Ovary (tissue), 9 donors: Measurements from ENCODE around the gene GAS6. TPM values are rescaled to one million over a fixed set of nuclear protein-coding genes. Genes with fewer than 3 reads are reported as not detected.
A peak's percentile ranks its signal among the peaks of the same experiment; 100 is the strongest.
"Not testable (repeated sequence)": the region's sequence is repeated elsewhere in the genome, so short reads cannot be mapped to it uniquely, and the experiment has no call there.

ENCODE experiments used
- DNase-seq, 5 donors: peaks; one replicate each; pipeline ENCODE4 v3.0.0-alpha.2; 2019 to 2020
- H3K27ac ChIP-seq, 2 donors: fragments of 200-600 bp; one replicate each; pipeline versions ENCODE4 v1.5.1 to v1.8.0; 2019 to 2022
- H3K27me3 ChIP-seq: fragments of 200-600 bp; one replicate; pipeline ENCODE4 v1.8.0; 2022
- H3K36me3 ChIP-seq: fragments of 200-600 bp; sonication (generic); one replicate; pipeline ENCODE4 v1.5.1; 2019
- H3K4me1 ChIP-seq: one replicate; pipeline ENCODE4 v1.8.1; 2013; ENCODE audit warnings: mild to moderate bottlenecking, moderate library complexity; ENCODE audit not compliant: insufficient read depth
- H3K4me3 ChIP-seq: fragments of 200-600 bp; sonication (generic); one replicate; pipeline ENCODE4 v1.5.1; 2017
- H3K9me3 ChIP-seq, 2 donors: fragments of 200-600 bp in 1 of 2; sonication (generic) in 1 of 2; one replicate each; pipeline versions ENCODE4 v1.5.1 to v1.8.1; 2013 to 2019; ENCODE audit warnings: mild to moderate bottlenecking in 1 of 2, moderate library complexity in 1 of 2
- EP300 ChIP-seq: sonication (generic); formaldehyde crosslinking; IDR thresholded peaks from one replicate; pipeline ENCODE4 v1.6.1; 2017; ENCODE audit warnings: antibody characterized with exemption
- POLR2A ChIP-seq: fragments of 450-650 bp; IDR thresholded peaks from one replicate; pipeline ENCODE4 v1.6.1; 2017; ENCODE audit warnings: antibody characterized with exemption, mild to moderate bottlenecking, moderate library complexity
- WGBS, 3 donors: extraction: QIAGEN DNeasy Blood & Tissue Kit in 1 of 3; methylation state at CpG; one replicate each; pipeline versions ENCODE4 v1.1.5 to v1.1.7; 2013 to 2017; 5-methylcytosine and 5-hydroxymethylcytosine counted together
- intact Hi-C, 4 donors: fragments of 100-400 bp; cut with DNase I; formaldehyde crosslinking; loops; one replicate each; pipeline versions ENCODE4 v1.11.0 to v1.15.1; 2022 to 2023
- polyA plus RNA-seq, 2 donors: library from polyadenylated mRNA; stranded (reverse); fragments of 200-250 nt in 1 of 2; fragments of 350-450 nt in 1 of 2; fragmentation: Illumina TruSeq in 1 of 2; extraction: RNeasy Lipid Tissue Mini Kit (QIAGEN cat#74804) in 1 of 2; gene quantifications; one replicate each; pipeline ENCODE4 v1.2.3, GENCODE V29; 2013 to 2014
- total RNA-seq, 7 donors: library from RNA; depleted of rRNA in 2 of 7; stranded (reverse); fragments of >200 nt in 2 of 7; fragmentation: NEBNext Ultra II Directional in 3 of 7; extraction: Animal tissue kit (Norgen Biotek cat#: 25700) in 3 of 7; gene quantifications; one replicate each; pipeline versions ENCODE4 v1.1.0 to v1.2.4, GENCODE V29; 2016 to 2023
- TF ChIP-seq, protein P1 (sequence below), 3 donors: fragments of 450-650 bp in 2 of 3; fragments of 200-600 bp in 1 of 3; IDR thresholded peaks; one replicate each; pipeline versions ENCODE4 v1.5.1 to v1.8.0; 2016 to 2022; ENCODE audit warnings: antibody characterized with exemption in 3 of 3, mild to moderate bottlenecking in 1 of 3
- donor health status: DM: no; HTN: no; CAD: no; lungs with moderate emphysema.
- donor health status: DM: no; HTN: no; CAD: no.
- donor health status: Bipolar disorder and iron deficiency.
- donor health status: DM: yes; HTN: yes; CAD: no.
- donor health status: DM: no; HTN: no; CAD: no.
- donor health status: DM: yes; HTN: yes; CAD: no.

Gene GAS6
- total and polyA plus RNA-seq, 9 donors, result 44.9 to 336 (median 143) TPM

GRCh38 chr13:113791761-113792160, 72.1 kb downstream of the GAS6 start:
- H3K9me3 ChIP-seq, result no peaks in the 10 kb centered on the region
- no peak overlapping the region for H3K27ac ChIP-seq
- no peaks in the 10 kb centered on the region for H3K4me1 ChIP-seq
- intact Hi-C loops, result no loop called here
- H3K27me3 ChIP-seq, result no peaks in the 10 kb centered on the region
- no peak overlapping the region for H3K4me3 ChIP-seq
- DNase-seq, result peak in 1 of 5 donors; percentile 19
- H3K36me3 ChIP-seq, result no peaks in the 10 kb centered on the region
- TF ChIP-seq EP300 (no peak), POLR2A (no peak)
- 17 to 24% (median 23%) methylated on average over 19 of the region's 19 CpGs for WGBS, 3 donors

GRCh38 chr13:113791226-113791625, 72.7 kb downstream of the GAS6 start:
- no peak overlapping the region for H3K27ac ChIP-seq
- no peaks in the 10 kb centered on the region for H3K4me1 ChIP-seq
- intact Hi-C loops, result no loop called here
- WGBS, 3 donors, result 78 to 83% (median 78%) methylated on average over 17 of the region's 17 CpGs
- H3K4me3 ChIP-seq, result no peak overlapping the region
- no peaks in the 10 kb centered on the region for H3K36me3 ChIP-seq
- H3K27me3 ChIP-seq, result no peaks in the 10 kb centered on the region
- TF ChIP-seq POLR2A (no peak), EP300 (no peak)
- TF ChIP-seq, protein P1, sequence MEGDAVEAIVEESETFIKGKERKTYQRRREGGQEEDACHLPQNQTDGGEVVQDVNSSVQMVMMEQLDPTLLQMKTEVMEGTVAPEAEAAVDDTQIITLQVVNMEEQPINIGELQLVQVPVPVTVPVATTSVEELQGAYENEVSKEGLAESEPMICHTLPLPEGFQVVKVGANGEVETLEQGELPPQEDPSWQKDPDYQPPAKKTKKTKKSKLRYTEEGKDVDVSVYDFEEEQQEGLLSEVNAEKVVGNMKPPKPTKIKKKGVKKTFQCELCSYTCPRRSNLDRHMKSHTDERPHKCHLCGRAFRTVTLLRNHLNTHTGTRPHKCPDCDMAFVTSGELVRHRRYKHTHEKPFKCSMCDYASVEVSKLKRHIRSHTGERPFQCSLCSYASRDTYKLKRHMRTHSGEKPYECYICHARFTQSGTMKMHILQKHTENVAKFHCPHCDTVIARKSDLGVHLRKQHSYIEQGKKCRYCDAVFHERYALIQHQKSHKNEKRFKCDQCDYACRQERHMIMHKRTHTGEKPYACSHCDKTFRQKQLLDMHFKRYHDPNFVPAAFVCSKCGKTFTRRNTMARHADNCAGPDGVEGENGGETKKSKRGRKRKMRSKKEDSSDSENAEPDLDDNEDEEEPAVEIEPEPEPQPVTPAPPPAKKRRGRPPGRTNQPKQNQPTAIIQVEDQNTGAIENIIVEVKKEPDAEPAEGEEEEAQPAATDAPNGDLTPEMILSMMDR (IDR thresholded peaks at IDR 0.05), result no peak
- DNase-seq, result peak in 1 of 5 donors; percentile 15
- H3K9me3 ChIP-seq, result no peaks in the 10 kb centered on the region

GRCh38 chr13:113789931-113790330, 73.9 kb downstream of the GAS6 start:
- H3K4me3 ChIP-seq, H3K4me1 ChIP-seq, intact Hi-C loops, H3K27ac ChIP-seq, H3K9me3 ChIP-seq, H3K36me3 ChIP-seq, H3K27me3 ChIP-seq: not testable (repeated sequence)
- WGBS, 3 donors, result 79 to 89% (median 81%) methylated on average over 7 to 13 of the region's 13 CpGs
- DNase-seq, result peak in 1 of 5 donors; percentile 8

DNA sequence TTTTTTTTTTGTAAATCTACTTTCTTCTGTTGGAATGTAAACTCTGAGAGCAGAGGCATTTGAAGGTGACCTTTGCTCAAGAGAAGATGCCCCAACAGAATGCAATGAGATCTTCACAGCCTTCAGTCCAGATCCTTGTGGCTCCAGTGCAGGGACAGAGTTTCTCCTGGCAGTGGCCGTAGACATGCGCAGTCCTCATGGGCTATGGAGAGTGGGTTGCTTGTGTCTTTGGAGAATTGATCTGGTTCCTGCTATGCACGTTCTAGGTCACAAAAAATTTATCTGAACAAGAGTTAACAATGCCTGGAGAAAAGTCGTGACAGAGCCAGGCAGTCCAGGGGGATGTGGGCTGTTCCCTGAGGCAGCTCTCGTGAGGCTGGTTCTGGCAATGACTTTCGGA, 74.7 kb downstream of the GAS6 start:
- WGBS, 3 donors, result 62 to 73% (median 62%) methylated on average over 6 of the region's 6 CpGs
- TF ChIP-seq, protein P1 (IDR thresholded peaks at IDR 0.05), result no peak
- TF ChIP-seq EP300 (no peak), POLR2A (no peak)
- Histone ChIP-seq H3K36me3 (no peaks in the 10 kb centered on the region), H3K27ac (no peak overlapping the region), H3K4me3 (no peak overlapping the region), H3K4me1 (no peaks in the 10 kb centered on the region), H3K27me3 (no peaks in the 10 kb centered on the region), H3K9me3 (no peaks in the 10 kb centered on the region)
- intact Hi-C loops, result no loop called here
- peak in 1 of 5 donors; percentile 6 for DNase-seq

DNA sequence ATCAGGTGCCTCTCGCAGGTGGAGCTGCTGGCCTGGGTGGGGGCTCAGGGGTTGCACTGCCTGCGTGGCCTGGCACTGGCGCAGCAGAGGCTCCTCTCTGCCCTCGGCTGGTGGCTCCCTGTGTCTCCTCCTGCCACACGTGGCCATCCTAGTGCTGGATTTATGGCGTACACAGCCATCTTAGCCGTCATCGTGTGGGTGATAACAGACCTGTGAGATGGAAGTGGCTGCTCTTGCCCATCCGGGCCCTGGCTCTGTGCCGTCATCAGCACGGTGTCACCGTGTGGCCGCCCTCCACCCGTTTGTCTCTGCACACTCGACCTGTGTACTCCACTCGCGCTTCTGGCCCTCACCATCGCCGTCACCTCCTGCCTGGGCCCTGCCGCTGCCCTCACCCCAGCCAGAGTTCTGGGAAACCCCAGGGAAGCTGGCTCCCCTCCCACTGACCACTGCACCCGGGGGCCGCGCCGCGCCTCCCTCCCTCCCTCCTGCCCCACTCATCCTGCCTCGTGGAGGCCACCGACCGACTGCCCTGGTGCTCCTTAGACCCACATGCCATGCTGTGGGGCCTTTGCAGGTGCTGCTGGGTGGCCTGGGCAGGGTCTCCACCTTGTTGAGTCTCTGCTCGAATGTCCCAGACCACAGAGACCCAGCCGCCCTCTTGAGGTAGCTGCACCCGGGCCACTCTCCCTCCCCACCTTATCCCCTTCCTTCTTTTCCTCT, 75.3 kb downstream of the GAS6 start:
- no peaks in the 10 kb centered on the region for H3K36me3 ChIP-seq
- intact Hi-C loops, result no loop called here
- TF ChIP-seq EP300, result no peak
- TF ChIP-seq, protein P1 (IDR thresholded peaks at IDR 0.05), result no peak
- TF ChIP-seq POLR2A, result no peak
- H3K27ac ChIP-seq, result no peak overlapping the region
- H3K4me3 ChIP-seq, result no peak overlapping the region
- peak in 1 of 5 donors; percentile 28 for DNase-seq
- 76 to 77% (median 77%) methylated on average over 31 of the region's 31 CpGs for WGBS, 3 donors
- H3K9me3 ChIP-seq, result no peaks in the 10 kb centered on the region
- no peaks in the 10 kb centered on the region for H3K27me3 ChIP-seq
- H3K4me1 ChIP-seq, result no peaks in the 10 kb centered on the region
